ENCODE results near the gene CAMKK1.

Gene CAMKK1

GRCh38 chr17:3875317-3875716 lies 17.5 kb downstream of the CAMKK1 start:
- TF ChIP-seq, protein P1, sequence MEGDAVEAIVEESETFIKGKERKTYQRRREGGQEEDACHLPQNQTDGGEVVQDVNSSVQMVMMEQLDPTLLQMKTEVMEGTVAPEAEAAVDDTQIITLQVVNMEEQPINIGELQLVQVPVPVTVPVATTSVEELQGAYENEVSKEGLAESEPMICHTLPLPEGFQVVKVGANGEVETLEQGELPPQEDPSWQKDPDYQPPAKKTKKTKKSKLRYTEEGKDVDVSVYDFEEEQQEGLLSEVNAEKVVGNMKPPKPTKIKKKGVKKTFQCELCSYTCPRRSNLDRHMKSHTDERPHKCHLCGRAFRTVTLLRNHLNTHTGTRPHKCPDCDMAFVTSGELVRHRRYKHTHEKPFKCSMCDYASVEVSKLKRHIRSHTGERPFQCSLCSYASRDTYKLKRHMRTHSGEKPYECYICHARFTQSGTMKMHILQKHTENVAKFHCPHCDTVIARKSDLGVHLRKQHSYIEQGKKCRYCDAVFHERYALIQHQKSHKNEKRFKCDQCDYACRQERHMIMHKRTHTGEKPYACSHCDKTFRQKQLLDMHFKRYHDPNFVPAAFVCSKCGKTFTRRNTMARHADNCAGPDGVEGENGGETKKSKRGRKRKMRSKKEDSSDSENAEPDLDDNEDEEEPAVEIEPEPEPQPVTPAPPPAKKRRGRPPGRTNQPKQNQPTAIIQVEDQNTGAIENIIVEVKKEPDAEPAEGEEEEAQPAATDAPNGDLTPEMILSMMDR (IDR thresholded peaks at IDR 0.05), result no peak

DNA sequence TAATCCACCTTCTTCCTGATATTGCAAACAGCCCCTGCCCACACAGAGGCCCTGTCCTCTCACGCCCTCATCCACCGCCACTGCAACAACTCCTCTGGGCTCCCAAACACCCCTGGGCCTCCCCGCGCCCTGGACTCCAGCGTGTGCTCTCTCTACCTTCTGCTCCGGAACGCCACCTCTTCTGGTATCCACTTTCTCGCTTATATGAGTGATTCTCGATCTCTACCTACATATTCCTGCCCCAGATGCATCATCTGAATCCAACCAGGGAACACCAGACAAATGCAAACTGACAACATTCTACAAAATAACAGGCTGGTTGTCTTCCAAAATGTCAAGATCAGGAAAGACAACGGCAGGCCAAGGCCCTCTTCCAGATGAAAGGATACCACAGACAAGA lies 19.0 kb downstream of the CAMKK1 start:
- peak overlapping the region; percentile 4 for H3K4me3 Mint-ChIP-seq
- TF ChIP-seq, protein P1 (IDR thresholded peaks at IDR 0.05), result no peak
- DNase-seq, result no peak
- H3K36me3 Mint-ChIP-seq (ENCODE audit: low read depth), result peaks cover 33% of the 10 kb centered on the region
- peaks cover 3% of the 10 kb centered on the region for H3K27me3 Mint-ChIP-seq (ENCODE audit: low read depth, poor library complexity)
- peaks cover 7% of the 10 kb centered on the region for H3K4me1 Mint-ChIP-seq
- H3K27ac Mint-ChIP-seq, result peak overlapping the region; percentile 33
- peaks cover 4% of the 10 kb centered on the region for H3K9me3 Mint-ChIP-seq

More at GRCh38 chr17:3875317-3875716, 17.5 kb downstream of the CAMKK1 start:
- peaks cover 20% of the 10 kb centered on the region for H3K4me1 Mint-ChIP-seq
- DNase-seq, result no peak
- H3K9me3 Mint-ChIP-seq, result peaks cover 4% of the 10 kb centered on the region
- H3K27me3 Mint-ChIP-seq (ENCODE audit: low read depth, poor library complexity), result peaks cover 3% of the 10 kb centered on the region
- H3K4me3 Mint-ChIP-seq, result no peak overlapping the region
- H3K36me3 Mint-ChIP-seq (ENCODE audit: low read depth), result peaks cover 30% of the 10 kb centered on the region
- H3K27ac Mint-ChIP-seq, result no peak overlapping the region

DNA sequence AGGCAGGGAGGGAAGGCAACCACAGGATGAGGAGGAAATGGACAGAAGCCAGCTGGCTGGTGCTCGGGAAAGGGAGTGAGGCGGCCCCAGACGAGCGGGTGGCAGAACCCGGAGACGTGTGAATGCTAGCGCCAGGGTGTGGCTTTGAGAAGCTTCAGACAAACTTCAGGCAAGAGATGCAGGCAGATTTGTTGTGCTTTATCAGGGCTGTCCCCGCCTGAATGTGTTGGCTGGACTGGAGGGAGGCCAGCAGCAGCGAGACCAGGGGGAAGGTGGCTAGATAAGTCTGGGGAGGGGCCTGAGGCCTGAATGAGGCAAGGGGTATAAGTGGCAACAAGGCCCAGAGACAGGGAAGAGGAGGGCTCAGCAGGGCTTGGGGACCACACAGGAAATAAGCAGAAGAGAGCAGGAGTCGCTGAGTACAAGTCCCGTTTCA lies 22.0 kb downstream of the CAMKK1 start:
- Mint-ChIP-seq H3K4me3 (no peak overlapping the region), H3K27me3 (ENCODE audit: low read depth, poor library complexity) (peaks cover 7% of the 10 kb centered on the region), H3K36me3 (ENCODE audit: low read depth) (peaks cover 32% of the 10 kb centered on the region), H3K4me1 (peaks cover 25% of the 10 kb centered on the region), H3K27ac (peak overlapping the region; percentile 40), H3K9me3 (peaks cover 4% of the 10 kb centered on the region)
- DNase-seq, result no peak
- TF ChIP-seq, protein P1 (IDR thresholded peaks at IDR 0.05), result no peak

- Mint-ChIP-seq H3K27ac (peak overlapping the region; percentile 54), H3K36me3 (ENCODE audit: low read depth) (peaks cover 9% of the 10 kb centered on the region), H3K4me1 (peaks cover 26% of the 10 kb centered on the region), H3K27me3 (ENCODE audit: low read depth, poor library complexity) (peaks cover 7% of the 10 kb centered on the region), H3K9me3 (no peaks in the 10 kb centered on the region), H3K4me3 (no peak overlapping the region)
- no peak for DNase-seq
- TF ChIP-seq, protein P1 (IDR thresholded peaks at IDR 0.05), result no peak
Measured at GRCh38 chr17:3867606-3868005, 25.2 kb downstream of the CAMKK1 start.

DNA sequence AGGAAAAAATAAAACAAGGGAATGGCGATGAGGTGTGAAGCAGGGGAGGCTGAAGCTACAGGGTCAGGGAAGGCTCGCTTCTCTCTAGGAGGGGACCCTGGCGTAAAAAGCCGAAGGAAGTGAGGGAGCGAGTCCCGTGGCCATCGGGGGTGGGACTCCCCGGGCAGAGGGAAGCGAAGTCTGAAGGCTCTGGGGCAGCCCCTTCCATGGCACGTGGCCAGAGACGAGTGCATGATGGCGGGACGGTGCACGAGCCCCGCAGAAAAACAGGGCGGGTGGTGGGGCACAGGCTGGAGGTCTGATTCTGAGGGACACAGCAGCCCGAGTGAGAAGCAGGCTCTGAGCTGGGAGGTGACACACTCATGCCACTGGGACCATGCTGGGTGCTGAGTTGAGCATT lies 25.7 kb downstream of the CAMKK1 start:
- peaks cover 12% of the 10 kb centered on the region for H3K27me3 Mint-ChIP-seq (ENCODE audit: low read depth, poor library complexity)
- no peak for DNase-seq
- no peak overlapping the region for H3K4me3 Mint-ChIP-seq
- no peaks in the 10 kb centered on the region for H3K9me3 Mint-ChIP-seq
- peaks cover 9% of the 10 kb centered on the region for H3K36me3 Mint-ChIP-seq (ENCODE audit: low read depth)
- TF ChIP-seq, protein P1 (IDR thresholded peaks at IDR 0.05), result no peak
- peak overlapping the region; percentile 54 for H3K27ac Mint-ChIP-seq
- H3K4me1 Mint-ChIP-seq, result peaks cover 31% of the 10 kb centered on the region

DNA sequence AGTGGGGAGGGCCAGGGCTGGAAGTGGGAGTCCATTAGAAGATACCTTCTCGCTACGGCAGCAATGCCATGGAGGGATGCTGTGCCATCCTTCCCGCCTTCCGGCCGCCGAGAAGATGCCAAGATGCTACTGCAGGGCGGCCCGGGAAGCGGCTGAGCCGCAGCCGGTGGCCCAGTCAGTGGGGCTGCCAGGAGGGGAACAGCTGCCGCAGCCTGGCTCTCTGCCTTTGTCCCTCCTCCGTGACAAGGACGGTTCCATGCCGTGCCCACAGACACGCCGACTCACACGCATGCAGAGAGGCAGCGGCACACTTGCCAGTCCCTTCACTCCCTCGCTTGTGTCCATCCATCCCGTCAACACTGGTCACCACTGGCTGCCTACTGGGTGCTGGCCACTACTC lies 26.6 kb downstream of the CAMKK1 start:
- peaks cover 8% of the 10 kb centered on the region for H3K27me3 Mint-ChIP-seq (ENCODE audit: low read depth, poor library complexity)
- H3K4me1 Mint-ChIP-seq, result peaks cover 35% of the 10 kb centered on the region
- peaks cover 9% of the 10 kb centered on the region for H3K36me3 Mint-ChIP-seq (ENCODE audit: low read depth)
- DNase-seq, result no peak
- H3K9me3 Mint-ChIP-seq, result no peaks in the 10 kb centered on the region
- H3K4me3 Mint-ChIP-seq, result no peak overlapping the region
- H3K27ac Mint-ChIP-seq, result no peak overlapping the region
- TF ChIP-seq, protein P1 (IDR thresholded peaks at IDR 0.05), result no peak

Data from nephron progenitor cell (in vitro differentiated cells).